Thyroid gland (tissue), 4 donors: ENCODE results near the gene ADNP. TPM values are rescaled to one million over a fixed set of nuclear protein-coding genes. Genes with fewer than 3 reads are reported as not detected.

Source experiments
- DNase-seq, 2 donors: peaks; one replicate each; pipeline ENCODE4 v3.0.0-alpha.2; 2019
- H3K27ac ChIP-seq, 3 donors: fragments of 200-600 bp; sonication (generic); 1 replicate in 2 of 3; 2 replicates in 1 of 3; pipeline ENCODE4 v1.5.1; 2016 to 2019; ENCODE audit warnings: mild to moderate bottlenecking in 1 of 3, moderate library complexity in 1 of 3
- H3K27me3 ChIP-seq: fragments of 200-600 bp; sonication (generic); one replicate; pipeline ENCODE4 v1.5.1; 2019
- H3K36me3 ChIP-seq, 2 donors: fragments of 200-600 bp; sonication (generic); one replicate each; pipeline ENCODE4 v1.5.1; 2016 to 2019
- H3K4me1 ChIP-seq, 2 donors: fragments of 200-600 bp; sonication (generic); one replicate each; pipeline ENCODE4 v1.5.1; 2017 to 2019
- H3K4me3 ChIP-seq, 3 donors: fragments of 200-600 bp; sonication (generic); replicated peaks in 1 of 3; 1 replicate in 2 of 3; 2 replicates in 1 of 3; pipeline ENCODE4 v1.5.1; 2016; ENCODE audit warnings: mild to moderate bottlenecking in 1 of 3
- H3K9me3 ChIP-seq: fragments of 200-600 bp; sonication (generic); one replicate; pipeline ENCODE4 v1.5.1; 2017
- POLR2A ChIP-seq, 2 donors: fragments of 450-650 bp; IDR thresholded peaks; one replicate each; pipeline ENCODE4 v1.6.1; 2017; ENCODE audit warnings: antibody characterized with exemption in 2 of 2, mild to moderate bottlenecking in 2 of 2, moderate library complexity in 1 of 2
- WGBS, 2 donors: methylation state at CpG; one replicate each; pipeline ENCODE4 v1.1.5; 2017; 5-methylcytosine and 5-hydroxymethylcytosine counted together
- intact Hi-C: fragments of 100-400 bp; cut with DNase I; formaldehyde crosslinking; loops from one replicate; pipeline ENCODE4 v1.15.1; 2023
- total RNA-seq, 4 donors: library from RNA; depleted of rRNA; stranded (reverse); fragments of >200 nt; gene quantifications; one replicate each; pipeline ENCODE4 v1.2.3, GENCODE V29; 2016
- TF ChIP-seq, protein P1 (sequence below), 6 experiments: fragments of 200-600 bp in 3 of 6; fragments of 450-650 bp in 3 of 6; sonication (generic) in 3 of 6; IDR thresholded peaks; one replicate each; pipeline ENCODE4 v1.5.1; 2016 to 2019; ENCODE audit warnings: antibody characterized with exemption in 6 of 6, mild to moderate bottlenecking in 2 of 6, inconsistent platforms in 1 of 6, moderate library complexity in 1 of 6

Gene ADNP
- total RNA-seq, 4 donors from 2014 or later = 55.5 to 68.9 (median 63.5) TPM

DNA sequence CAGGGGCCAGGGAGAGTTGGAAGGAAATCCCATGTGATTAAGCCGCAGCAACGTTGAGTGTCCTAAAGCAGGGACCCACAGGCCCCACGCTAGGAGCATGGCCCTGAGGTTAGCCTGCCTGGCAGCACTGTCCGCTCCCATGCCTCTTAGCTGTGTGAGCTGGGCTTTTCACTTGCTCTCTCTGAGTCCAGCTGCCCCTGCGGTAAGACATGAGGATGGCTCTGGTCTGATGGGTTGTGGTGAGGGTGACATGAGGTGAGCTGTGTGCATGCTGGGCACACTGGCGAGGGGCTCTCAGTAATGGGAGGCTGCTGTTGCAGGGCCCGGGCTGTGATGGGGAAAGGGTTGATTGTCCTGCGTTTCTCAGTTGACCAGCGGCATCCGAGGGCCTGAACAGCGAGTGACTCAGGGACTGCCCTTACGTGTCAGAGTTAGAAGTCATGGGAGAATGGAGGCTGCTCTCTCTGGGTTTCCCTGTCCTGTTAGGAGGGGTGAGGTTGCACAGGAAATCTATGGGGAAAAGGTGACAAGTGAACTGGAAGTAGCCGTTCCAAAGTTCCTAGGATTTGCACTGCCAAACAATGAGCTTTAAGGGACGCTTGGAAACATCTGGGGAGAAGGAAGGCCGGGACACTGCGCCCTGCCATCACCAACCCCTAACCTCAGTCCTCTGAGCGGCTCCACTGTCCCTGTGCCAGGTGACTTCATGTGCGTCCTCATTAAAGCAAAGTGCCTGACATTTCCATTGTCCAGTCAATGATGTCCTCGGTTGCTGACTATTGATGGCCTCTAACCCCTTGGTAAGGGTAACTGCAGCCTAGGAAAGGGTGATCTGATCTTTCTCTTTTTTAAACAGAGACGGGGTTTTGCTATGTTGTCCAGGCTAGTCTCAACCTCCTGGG lies 51.3 kb downstream of the ADNP start:
- Histone ChIP-seq H3K27me3 (no peaks in the 10 kb centered on the region), H3K36me3 (no peaks in the 10 kb centered on the region), H3K4me3 (no peak overlapping the region), H3K4me1 (peaks cover 0 to 6% of the 10 kb centered on the region in 2 donors), H3K9me3 (no peaks in the 10 kb centered on the region), H3K27ac (no peak overlapping the region)
- TF ChIP-seq, protein P1, sequence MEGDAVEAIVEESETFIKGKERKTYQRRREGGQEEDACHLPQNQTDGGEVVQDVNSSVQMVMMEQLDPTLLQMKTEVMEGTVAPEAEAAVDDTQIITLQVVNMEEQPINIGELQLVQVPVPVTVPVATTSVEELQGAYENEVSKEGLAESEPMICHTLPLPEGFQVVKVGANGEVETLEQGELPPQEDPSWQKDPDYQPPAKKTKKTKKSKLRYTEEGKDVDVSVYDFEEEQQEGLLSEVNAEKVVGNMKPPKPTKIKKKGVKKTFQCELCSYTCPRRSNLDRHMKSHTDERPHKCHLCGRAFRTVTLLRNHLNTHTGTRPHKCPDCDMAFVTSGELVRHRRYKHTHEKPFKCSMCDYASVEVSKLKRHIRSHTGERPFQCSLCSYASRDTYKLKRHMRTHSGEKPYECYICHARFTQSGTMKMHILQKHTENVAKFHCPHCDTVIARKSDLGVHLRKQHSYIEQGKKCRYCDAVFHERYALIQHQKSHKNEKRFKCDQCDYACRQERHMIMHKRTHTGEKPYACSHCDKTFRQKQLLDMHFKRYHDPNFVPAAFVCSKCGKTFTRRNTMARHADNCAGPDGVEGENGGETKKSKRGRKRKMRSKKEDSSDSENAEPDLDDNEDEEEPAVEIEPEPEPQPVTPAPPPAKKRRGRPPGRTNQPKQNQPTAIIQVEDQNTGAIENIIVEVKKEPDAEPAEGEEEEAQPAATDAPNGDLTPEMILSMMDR (IDR thresholded peaks at IDR 0.05) = no peak
- TF ChIP-seq POLR2A (IDR thresholded peaks at IDR 0.05) = no peak
- WGBS, 2 donors = 82 to 88% methylated on average over 16 to 20 of the region's 20 CpGs
- intact Hi-C loops = no loop called here
- no peak for DNase-seq

DNA sequence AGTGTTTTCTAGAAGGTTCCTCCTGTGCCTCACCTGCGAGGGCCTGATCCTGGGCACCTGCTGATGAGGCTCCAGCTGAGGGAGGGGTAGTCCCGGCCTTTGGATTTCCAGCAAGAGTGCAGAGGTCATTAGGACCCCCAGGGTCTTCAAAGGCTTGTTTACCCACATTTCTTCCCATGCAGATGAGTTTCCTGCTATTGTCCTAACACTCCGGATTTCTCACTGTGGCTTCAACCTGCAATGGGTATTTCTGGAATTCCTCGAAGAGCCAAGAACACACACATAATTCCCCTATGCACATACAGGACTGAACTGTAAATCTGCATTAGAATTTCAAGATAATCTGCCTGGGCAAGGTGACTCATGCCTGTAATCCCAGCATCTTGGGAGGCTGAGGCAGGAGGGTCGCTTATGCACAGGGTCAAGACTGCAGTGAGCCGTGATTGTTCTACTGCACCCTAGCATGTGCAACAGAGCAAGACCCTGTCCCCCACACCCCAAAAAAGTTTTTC lies 53.9 kb downstream of the ADNP start:
- no peak for DNase-seq
- H3K4me1 ChIP-seq = peaks cover 0 to 6% of the 10 kb centered on the region in 2 donors
- intact Hi-C loops = no loop called here
- no peaks in the 10 kb centered on the region for H3K36me3 ChIP-seq
- H3K4me3 ChIP-seq = no peak overlapping the region
- WGBS, 2 donors = 79 to 82% methylated on average over 4 to 6 of the region's 6 CpGs
- H3K9me3 ChIP-seq = no peaks in the 10 kb centered on the region
- TF ChIP-seq, protein P1 (IDR thresholded peaks at IDR 0.05) = no peak
- TF ChIP-seq POLR2A (IDR thresholded peaks at IDR 0.05) = no peak
- H3K27me3 ChIP-seq = no peaks in the 10 kb centered on the region
- H3K27ac ChIP-seq = no peak overlapping the region

DNA sequence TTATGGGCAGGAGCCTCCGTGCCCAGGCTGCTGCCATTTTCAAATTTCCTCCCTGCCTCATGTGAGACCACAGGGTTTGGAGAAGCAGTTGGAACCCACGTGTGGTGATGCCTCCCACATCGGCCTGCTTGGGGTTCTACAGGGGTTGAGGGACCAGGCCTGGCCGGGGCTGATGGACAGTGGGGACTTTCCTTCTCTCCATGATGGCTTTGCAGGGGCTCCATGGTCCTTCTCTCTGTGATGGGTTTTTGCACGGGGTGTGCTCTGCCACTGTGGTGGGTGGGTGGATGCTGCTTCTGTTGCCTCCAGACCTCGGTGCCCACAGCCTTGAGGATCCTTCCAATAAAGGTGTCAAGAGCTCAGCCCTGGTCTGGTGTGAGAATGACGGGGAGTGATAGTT lies 54.4 kb downstream of the ADNP start:
- 92 to 93% methylated on average over 5 to 6 of the region's 7 CpGs for WGBS, 2 donors
- Histone ChIP-seq H3K27me3 (no peaks in the 10 kb centered on the region), H3K27ac (no peak overlapping the region), H3K36me3 (no peaks in the 10 kb centered on the region), H3K4me3 (no peak overlapping the region), H3K9me3 (no peaks in the 10 kb centered on the region), H3K4me1 (peaks cover 0 to 4% of the 10 kb centered on the region in 2 donors)
- TF ChIP-seq, protein P1 (IDR thresholded peaks at IDR 0.05) = no peak
- no peak for TF ChIP-seq POLR2A (IDR thresholded peaks at IDR 0.05)
- no peak for DNase-seq
- intact Hi-C loops = no loop called here

DNA sequence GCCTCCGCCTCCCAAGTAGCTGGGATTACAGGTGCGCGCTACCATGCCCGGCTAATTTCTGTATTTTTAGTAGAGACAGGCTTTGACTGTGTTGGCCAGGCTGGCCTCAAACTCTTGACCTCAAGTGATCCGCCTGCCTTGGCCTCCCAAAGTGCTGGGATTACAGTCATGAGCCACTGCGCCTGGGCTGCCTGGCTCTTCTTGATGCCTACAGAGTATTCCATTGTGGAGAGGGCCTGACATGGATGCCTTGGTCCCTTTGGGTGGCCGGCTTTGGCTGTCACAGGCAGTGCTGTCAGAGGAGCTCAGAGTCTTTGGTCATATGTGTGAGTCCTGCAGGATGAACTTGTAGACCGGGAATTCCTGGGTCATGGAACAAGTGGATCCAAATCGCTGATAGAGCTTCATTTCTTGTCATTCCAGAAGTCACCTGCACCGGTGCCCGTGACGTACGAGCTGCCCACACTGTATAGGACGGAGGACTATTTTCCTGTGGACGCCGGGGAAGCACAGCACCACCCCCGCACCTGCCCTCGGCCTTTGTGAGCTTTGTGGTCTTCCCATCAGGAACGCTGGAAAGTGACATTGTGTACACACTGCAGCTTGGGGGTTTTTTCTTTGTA lies 55.1 kb downstream of the ADNP start:
- intact Hi-C loops = no loop called here
- DNase-seq = no peak
- no peaks in the 10 kb centered on the region for H3K27me3 ChIP-seq
- no peaks in the 10 kb centered on the region for H3K4me1 ChIP-seq
- no peak overlapping the region for H3K4me3 ChIP-seq
- H3K9me3 ChIP-seq = no peaks in the 10 kb centered on the region
- WGBS, 2 donors = 92 to 94% methylated on average over 18 to 19 of the region's 19 CpGs
- H3K36me3 ChIP-seq = no peaks in the 10 kb centered on the region
- TF ChIP-seq, protein P1 (IDR thresholded peaks at IDR 0.05) = no peak
- no peak for TF ChIP-seq POLR2A (IDR thresholded peaks at IDR 0.05)
- H3K27ac ChIP-seq = no peak overlapping the region
